HG02970 (cell line): ENCODE measurements around the gene FBXW11.

Experiments used
- ATAC-seq: cut with Tn5 transposase; IDR thresholded peaks from one replicate; pipeline ENCODE4 v1.9.1; 2021; ENCODE audit warnings: mild to moderate bottlenecking, moderate library complexity, moderate number of reproducible peaks; ENCODE audit not compliant: unreplicated experiment, low FRiP score

FBXW11 gene

DNA sequence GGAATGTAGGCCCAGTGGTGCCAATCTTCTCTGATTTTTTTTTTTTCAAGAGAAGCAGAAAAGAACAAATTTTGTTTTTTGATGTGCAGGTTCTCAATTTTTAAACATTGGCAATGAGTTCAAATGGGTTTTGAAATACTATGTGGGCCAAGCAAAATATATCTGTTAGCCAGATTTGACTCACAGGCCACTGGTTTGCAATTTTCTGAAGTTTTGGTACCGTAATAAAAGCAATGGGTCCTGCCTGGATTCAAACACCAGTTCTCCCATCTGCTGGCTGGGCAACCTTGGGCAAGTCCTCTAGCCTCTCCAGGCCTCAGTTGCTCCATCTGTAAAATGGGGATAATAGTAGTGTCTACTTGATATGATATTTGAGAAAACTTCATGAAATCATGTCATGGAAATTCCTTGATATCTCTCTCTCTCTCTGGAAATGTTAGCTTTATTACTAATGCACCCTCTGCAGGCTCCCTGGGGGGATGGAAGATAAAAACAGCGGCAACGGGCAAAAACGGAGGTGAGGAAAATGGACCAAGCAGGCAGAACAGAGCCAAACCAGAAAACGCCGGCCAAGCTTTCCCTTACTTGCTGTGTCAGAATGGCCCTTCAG is 157.4 kb downstream of the FBXW11 start:
- ATAC-seq = no peak

DNA sequence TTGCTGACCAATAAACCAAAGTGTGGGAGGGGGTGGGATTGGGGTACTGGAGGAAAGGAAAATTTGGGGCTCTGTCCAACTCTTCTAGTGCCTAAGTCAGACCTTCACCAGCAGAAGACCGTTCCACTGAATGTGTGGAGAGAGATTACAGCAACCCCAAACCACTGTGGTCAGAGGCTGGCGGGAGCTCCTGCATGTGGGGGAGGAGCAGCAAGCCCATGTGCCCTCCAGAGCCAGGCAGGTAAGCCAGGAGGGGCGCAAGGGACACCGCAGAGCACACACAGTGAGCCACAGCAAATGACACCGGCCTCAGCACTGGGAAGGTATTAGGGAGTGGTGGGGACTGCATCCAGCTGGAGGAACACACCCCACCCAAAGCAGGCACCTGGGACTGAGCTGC is 158.0 kb downstream of the FBXW11 start:
- ATAC-seq = no peak

DNA sequence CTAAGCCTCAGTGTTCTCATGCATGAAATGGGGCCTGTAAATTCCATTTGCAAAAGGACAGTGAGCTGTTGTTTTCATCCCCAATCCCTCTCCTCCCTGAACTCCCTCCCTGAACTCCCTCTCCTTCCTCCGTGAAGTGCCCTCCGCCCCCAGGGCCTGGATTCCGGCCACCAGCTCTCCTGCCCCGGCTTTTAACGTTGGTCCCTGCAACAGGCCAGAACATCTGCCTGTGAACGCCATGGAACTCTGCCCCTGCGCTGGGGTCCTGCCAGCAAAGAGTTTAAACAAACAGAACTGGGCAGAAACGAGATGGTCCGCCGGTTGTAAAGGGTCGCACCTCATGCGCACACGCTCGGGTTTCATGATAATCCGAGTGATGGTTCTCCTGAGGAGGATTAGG is 158.4 kb downstream of the FBXW11 start:
- ATAC-seq = no peak

DNA sequence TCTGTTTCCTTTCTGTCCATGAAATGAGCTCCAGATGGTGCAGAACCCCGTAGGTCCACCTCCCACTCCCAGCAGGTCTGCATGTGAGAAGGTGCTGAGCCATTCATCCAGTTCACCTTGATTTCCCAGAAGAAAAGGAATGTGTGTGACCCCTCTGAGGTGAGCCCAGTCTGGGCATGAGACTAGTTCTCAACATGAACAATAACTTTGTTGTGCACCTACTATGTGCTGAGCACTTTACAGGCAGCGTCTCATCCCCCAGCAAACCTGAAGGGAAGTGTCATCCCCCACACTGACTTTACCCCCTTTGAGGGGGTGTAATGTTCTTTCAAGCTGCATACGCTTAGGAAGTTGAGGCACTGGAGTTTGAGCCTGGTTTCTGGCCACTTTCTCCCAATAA is 159.4 kb downstream of the FBXW11 start:
- no peak for ATAC-seq

DNA sequence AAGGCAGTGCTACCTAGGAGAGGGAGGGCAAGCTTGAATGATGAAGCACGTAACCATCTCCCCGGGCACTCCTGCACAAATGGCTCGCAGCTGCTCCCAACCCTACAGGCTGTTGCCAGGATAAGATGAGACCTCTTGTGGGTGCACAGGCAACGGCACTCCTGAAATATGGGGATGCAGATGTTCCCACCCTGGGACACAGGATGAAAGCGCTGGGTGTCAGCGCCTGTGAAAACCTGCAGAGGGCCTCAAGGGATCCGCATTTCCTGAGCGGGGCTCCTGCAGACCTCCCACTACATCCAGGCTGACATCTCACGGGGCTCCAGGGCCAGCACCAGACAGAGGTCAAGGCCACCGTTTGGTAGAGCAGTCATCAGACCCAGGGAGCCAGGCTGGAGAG is 160.1 kb downstream of the FBXW11 start:
- no peak for ATAC-seq

DNA sequence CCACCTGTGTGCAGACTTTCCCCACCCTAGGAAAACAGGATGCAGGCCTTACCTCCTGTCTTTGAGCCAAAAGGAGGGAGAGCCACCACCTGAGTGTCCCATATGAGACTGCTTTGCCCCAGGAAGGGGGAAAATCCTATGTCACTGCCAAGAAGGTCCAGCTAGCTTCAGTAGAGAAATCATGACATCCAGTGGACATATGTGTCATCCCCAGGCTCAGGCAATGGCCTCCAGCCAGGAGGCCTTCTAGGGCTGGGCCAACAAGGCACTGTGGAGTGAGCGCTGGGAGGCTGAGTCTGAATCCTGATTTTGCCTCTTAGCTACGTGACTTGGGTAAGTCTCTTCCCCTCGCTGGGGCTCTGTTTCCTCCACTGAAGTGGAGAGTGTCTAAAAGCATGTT is 160.6 kb downstream of the FBXW11 start:
- ATAC-seq = no peak

DNA sequence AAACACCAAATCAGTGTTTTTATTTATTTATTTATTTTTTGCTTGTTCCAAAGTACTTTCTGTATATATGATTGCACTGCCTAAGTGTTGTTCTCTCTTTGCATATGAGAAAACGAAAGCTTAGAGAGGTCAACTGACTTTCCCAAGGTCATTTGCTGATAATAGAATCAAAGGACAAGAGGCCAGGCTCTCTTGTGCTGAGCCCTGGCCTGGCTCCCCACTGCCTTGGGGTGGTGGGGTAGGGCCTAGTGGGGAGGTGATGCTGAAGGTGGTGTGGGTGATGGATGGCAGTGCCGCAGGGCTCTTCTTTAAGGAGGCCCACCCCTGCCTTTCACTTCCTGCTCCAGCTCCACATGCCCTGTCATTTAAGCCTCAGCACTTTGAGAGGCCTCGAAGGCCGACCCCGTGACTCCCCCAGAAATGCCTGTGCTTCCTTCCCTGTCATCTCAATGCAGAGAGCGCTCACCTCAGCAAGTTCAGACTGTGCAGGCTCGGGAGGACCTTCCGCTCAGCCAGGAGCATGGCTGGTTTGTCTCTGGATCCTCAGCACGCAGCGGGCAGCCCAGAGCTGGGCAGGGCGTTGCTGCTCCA is 161.3 kb downstream of the FBXW11 start:
- ATAC-seq = no peak

DNA sequence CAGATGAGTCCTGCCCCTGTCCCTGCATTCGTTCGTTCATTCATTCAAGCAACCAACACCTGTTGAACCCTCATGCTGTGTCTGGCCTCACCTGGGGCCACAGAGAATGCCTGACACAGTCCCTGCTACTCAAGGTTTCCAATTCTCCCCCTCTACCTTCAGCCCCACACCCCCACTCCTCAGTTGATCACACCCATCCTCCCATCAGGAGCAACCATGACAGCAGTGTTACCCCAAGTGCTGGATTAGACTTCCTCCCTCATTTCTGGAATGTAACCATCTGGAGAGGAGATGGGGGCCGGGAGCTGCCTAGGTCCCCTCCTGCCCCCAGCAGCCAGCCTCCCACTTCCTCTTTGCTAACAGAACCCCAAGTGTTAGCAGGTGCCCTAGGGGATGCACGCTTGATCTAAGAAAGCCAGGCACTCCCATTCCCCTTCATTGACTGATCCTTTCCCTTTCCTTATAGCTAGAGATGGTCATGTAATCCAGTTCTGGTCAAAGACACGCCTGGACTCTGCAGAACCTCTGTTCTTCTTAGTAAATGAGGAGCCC is 163.6 kb downstream of the FBXW11 start:
- no peak for ATAC-seq

DNA sequence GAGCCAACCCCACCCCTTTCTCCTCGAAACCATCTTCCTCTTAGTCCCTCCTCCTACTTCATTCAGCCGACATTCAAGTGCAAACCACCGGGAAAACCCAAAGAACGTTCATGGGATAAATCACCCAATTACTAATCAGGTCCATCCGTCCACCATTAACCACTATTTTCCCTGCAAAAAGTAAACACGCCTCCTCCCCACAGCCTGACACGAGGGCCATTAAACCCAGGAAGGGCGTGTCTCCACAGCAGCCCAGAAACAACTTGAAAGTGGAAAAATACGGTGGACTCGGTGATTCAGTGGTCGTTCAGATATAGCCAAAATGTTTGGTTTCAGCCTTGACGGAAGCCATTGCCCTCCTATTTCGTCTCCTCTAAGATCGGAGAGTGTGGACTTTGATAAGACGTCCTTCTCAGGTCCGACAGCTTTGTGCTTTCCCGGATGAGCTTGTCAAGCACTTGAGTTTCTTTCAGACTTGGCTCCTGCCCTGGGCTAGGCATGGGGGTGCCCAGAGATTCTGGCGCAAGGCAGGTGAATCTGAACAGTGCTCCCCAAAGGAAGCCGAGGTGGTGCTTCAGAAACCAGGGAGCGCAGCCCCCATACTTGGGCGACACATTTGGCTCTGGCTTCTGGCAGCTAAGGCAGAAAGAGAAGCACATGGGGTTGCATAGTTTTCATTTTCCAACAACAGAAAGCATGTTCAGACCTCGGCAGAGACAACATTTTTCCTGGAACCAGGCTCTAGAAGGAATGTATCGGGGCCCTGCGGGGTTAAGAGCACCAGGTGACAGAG is 164.3 kb downstream of the FBXW11 start:
- no peak for ATAC-seq

DNA sequence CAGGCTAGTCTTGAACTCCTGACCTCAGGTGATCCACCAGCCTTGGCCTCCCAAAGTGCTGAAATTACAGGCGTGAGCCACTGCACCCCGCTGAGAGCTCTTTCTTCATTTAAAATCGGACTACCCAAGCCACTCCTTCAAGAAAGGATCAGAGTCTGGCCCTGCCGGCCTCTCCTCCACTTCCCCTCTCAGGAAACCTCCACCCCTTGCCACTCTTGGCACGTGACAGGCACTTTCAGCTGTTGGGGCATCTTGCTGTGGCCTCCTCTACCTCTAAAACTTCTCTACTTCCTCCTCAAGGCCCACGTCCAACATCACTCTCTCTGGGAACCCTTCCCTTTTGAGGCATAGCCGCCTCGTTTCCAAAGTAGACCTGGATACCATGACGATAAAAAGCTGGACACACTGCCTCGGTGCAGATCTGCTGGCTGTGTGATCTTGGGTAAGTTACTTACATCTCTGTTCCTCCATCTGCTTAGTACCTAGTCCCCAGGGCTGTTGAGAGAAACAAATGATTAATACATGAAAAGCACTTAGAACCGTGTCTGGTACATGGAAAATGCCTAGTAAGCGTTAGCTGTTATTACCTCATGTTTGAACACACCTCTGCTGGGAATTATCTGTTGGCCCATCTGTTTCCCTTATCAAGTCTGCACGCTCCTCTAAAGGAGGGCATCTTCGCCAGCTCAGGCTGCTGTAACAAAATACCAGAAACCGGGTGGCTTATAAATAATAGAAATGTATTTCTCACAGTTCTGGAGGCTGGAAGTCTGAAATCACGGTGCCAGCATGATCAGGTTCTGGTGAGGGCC is 165.5 kb downstream of the FBXW11 start:
- ATAC-seq = no peak

DNA sequence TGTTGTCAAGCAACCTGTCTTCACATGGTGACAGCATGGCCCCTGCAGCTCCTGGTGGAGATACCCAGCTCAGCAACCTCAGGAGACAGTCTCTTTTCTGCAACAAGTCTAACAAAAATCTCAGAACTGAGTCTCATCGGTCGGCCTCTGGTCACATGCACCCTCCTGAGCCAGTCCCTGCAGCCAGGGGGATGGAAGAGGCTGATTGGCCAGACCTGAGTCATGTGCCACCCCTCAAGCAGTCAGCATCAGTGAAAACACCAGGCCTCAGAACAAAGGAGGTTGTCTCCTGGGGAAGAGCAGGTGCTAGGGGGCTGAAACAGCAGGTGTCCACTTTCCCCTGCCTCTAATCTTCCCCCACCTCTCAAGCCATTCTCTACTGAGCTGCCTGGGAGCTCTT is 166.4 kb downstream of the FBXW11 start:
- ATAC-seq = no peak

DNA sequence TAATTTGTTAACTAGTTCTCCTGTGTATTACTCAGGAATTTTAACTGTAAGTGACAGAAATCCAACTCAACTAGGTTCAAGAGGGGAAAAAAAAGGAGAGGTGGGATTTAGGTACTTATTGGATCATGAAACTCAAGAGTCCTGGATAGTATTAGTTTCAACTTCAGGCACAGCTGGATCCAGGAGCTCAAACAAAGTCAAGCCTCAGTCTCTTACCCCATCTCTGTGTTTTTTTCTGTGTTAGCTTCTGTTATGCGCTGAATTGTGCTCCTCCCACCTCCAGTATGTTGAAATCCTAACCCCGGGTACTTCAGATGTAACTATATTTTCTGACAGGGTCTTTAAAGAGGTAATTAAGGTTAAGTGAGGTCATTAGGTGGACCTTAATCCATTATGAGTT is 167.3 kb downstream of the FBXW11 start:
- ATAC-seq = no peak

DNA sequence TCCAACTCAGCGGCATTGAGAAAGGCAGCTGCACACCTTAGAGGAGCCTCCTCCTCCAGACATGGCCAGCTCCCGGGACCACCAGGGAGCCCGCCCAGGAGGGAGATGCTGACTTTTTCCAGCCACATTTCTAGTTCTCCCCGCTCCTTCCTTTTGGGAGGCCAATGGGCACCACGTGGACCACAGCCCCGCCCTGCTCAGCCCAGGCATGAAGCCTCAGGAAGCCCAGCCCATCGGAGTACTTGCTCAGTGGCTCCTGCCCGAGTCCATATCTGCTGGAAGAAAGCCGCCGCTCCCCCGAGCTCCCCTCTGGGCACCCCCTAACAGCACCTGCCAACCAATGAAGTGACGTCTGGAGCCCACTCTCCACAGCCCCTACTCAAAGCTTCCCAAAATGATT is 168.4 kb downstream of the FBXW11 start:
- ATAC-seq = no peak

DNA sequence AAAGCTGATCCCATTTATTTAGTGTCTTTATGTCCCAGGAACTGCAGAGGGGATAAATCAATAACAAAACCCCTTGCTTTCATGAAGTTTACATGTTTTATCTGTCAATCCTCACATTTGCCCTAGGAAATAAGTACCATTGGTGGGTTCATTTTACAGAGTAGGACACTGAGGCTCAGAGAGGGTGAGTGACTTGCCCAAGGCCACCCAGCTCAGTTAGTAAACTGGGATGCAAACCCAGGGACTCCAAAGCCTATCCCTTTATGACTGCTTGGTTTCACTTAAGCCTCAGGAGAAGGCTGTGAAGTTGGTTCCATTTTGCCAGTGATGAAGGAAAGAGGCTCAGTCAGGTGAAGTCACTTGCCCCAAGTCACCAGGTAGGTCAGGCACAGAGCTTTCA is 168.9 kb downstream of the FBXW11 start:
- ATAC-seq = no peak

DNA sequence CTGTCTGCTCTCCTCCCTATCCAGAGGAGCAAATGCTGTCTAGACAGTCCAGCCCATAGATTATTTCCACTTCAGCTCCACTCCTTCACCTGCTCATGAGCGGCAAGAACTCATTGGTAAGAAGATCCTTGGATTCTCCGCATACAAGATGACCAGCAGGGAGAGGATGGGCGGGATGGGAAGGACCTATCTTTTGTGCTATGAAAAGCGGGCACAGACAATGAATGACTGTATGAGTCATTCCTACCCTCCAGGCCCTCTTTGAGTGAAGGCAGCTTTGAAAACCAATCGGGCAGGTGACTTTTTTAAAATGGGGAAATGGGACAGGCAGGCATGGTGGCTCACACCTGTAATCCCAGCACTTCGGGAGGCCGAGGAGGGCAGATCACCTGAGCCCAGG is 171.4 kb downstream of the FBXW11 start:
- ATAC-seq = no peak

DNA sequence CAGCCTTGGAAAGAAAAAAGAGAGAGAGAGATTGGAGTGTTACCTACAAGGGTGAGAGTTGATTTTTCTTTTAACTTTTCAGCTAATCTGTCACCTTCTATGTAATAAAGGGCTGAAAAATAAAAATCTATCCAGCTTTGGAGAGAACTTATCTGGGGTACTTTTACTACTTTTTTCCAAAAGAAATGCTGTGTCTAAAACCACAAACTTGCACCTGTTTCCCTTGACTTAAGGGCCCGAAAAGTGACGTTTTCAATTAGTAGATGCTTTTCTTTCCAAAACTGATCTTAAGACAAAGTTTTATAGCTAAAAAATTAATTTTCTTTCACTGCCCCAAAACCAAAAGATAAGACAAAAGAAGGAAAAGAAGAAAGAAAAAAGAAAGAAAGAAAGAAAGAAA is 172.0 kb downstream of the FBXW11 start:
- ATAC-seq = no peak

DNA sequence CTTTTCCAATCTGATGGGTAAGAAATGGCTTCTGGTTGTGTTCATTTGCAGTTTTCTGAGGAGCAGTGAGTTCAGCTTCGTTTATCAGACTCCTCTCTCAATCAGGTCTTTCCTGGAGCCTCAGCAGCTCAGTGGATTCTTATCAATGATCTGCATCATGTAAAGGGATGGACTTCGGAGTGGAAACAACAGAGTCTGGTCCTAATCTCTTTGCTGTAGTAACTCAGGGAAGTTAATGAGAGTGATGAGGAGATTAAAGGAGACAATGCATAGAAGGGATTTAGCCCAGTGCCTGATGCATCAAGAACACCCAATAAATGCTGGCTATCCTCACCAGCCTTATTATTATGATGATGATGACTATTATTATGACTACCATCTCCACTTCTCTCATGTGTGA is 173.7 kb downstream of the FBXW11 start:
- ATAC-seq = no peak

DNA sequence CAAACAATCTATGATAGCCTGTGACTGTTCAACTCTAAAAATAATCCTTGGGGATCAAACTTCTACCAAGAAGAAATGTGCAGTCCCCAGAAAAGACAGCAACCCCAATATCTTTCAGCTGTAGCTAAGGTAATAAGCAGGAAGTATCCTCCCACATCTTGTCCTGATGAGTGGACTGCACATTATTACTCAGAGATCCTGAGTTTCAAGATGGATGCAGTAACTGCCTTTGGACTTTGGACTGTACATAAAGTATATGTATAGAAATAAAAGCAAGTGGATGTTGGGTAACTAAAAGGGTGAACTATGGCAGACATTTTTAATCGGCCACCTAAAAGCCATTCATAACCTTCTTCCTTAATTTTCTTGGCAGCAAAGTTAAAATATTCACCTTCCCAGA is 175.8 kb downstream of the FBXW11 start:
- no peak for ATAC-seq

DNA sequence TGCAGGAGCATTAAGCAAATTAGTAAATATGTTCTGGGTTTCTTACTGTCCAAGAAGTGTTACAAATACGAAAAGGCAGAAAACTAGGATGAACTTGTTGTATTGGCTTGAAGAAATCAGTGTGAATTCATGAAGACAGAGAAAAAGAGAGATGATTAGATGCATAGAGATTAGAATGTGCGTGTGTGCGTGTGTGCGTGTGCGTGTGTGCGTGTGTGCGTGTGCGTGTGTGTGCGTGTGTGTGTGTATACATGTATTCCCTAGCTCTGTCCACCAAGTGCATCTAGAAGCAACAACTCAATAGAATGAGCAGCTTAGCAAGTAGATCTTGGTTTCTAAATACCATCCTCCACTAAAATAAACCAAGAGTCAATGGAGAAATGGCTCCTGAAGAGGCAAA is 179.3 kb downstream of the FBXW11 start:
- ATAC-seq = no peak

DNA sequence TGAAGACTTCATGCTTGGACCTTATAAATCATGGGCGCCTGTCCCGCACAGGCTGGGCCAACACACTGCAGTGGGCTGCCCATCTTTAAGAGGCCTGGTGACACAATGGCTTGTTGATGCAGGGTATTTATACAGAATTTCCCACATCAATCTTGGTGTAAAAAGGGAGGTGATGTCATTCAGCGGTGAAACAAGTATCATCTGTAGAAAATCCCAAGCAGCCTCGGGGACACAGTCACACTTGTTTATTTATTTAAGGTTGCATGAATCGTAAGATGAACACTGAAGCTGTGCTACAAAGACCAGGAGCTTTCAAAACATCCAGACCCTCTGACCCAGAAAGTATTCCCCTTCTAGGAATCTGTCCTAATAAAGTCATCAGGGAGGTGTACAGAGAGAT is 180.3 kb downstream of the FBXW11 start:
- ATAC-seq = no peak

DNA sequence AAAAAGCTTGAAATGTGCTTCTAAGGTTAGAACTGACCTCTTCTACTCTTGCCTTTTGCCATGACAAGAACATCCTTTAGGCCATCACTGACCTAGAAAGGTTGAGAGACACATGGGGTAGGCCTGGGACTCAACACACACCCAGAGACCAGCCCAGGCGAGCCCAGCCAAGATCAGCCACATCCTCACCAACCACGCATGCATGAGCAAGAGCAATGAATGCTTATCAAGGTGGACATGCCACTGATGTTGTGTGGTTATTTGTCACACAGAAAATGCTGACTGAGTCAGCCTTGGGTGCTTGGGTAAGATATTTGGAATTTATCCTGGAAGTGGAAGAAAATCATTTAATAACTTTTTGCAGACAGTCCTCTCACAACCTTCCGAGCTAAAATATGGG is 181.4 kb downstream of the FBXW11 start:
- ATAC-seq = no peak
